ENCODE measurements around the gene SHROOM2.

SHROOM2 gene

DNA sequence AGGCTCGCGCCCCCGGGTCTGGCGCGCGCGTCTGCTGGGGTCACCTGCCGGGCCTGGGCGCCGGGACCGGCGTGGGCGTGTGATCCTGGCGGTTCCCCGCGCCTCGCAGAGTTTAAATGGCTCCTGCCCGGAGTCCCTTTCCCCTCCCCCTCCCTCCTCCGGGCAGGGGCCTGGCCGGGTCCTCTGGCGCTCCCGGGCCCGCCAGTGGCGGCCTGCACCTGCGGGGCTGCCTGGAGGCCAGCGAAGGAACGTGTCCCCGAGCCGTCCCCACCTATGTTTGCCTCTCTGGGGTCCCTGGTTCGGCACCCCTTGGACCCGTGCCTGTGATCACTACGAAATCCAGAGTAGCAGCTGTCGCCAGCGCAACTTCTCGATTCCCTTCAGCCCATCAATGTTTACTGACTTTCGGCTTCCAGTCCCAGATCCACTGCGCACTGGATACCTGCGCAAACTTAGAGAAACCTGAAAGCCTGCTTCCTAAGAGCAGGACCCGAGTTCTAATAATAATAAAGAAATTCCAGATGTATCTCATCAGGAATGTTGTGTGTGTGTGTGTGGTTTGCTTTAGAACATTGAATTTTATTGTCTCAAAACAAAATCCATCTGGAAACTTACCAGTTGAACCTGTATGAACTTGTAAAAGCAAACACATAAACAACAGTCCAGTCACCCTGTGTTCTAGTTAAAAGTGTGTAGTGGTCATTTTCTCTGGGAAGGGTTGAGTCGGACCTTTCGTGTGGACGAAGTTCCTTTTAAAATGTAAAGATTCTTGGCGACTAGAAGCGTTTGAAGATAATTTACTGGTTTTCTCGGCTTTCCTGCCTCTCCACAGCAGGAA, 788 bp downstream of the SHROOM2 start:
- Histone ChIP-seq H3K27me3 (ENCODE audit: insufficient read depth, poor library complexity, severe bottlenecking) (peaks cover 21% of the 10 kb centered on the region), H3K27ac (replicated peaks) (no peak overlapping the region), H3K4me3 (replicated peaks; ENCODE audit: insufficient read depth, low read length) (no peak overlapping the region)
- no peak for DNase-seq (ENCODE audit: low read depth in 1 of 2, low spot score in 1 of 2)
- TF ChIP-seq SPI1 (IDR thresholded peaks at IDR 0.05; ENCODE audit: borderline replicate concordance, low read depth) (no peak), GABPA (IDR thresholded peaks at IDR 0.05; ENCODE audit: low read depth) (no peak), POLR2AphosphoS5 (IDR thresholded peaks at IDR 0.05; ENCODE audit: low read depth) (no peak)
- TF ChIP-seq, protein P1, sequence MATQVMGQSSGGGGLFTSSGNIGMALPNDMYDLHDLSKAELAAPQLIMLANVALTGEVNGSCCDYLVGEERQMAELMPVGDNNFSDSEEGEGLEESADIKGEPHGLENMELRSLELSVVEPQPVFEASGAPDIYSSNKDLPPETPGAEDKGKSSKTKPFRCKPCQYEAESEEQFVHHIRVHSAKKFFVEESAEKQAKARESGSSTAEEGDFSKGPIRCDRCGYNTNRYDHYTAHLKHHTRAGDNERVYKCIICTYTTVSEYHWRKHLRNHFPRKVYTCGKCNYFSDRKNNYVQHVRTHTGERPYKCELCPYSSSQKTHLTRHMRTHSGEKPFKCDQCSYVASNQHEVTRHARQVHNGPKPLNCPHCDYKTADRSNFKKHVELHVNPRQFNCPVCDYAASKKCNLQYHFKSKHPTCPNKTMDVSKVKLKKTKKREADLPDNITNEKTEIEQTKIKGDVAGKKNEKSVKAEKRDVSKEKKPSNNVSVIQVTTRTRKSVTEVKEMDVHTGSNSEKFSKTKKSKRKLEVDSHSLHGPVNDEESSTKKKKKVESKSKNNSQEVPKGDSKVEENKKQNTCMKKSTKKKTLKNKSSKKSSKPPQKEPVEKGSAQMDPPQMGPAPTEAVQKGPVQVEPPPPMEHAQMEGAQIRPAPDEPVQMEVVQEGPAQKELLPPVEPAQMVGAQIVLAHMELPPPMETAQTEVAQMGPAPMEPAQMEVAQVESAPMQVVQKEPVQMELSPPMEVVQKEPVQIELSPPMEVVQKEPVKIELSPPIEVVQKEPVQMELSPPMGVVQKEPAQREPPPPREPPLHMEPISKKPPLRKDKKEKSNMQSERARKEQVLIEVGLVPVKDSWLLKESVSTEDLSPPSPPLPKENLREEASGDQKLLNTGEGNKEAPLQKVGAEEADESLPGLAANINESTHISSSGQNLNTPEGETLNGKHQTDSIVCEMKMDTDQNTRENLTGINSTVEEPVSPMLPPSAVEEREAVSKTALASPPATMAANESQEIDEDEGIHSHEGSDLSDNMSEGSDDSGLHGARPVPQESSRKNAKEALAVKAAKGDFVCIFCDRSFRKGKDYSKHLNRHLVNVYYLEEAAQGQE (IDR thresholded peaks at IDR 0.05; ENCODE audit: insufficient replicate concordance, low read depth) = no peak
- TF ChIP-seq, protein P2, sequence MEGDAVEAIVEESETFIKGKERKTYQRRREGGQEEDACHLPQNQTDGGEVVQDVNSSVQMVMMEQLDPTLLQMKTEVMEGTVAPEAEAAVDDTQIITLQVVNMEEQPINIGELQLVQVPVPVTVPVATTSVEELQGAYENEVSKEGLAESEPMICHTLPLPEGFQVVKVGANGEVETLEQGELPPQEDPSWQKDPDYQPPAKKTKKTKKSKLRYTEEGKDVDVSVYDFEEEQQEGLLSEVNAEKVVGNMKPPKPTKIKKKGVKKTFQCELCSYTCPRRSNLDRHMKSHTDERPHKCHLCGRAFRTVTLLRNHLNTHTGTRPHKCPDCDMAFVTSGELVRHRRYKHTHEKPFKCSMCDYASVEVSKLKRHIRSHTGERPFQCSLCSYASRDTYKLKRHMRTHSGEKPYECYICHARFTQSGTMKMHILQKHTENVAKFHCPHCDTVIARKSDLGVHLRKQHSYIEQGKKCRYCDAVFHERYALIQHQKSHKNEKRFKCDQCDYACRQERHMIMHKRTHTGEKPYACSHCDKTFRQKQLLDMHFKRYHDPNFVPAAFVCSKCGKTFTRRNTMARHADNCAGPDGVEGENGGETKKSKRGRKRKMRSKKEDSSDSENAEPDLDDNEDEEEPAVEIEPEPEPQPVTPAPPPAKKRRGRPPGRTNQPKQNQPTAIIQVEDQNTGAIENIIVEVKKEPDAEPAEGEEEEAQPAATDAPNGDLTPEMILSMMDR (IDR thresholded peaks at IDR 0.05; ENCODE audit: insufficient read depth, low read length) = no peak

DNA sequence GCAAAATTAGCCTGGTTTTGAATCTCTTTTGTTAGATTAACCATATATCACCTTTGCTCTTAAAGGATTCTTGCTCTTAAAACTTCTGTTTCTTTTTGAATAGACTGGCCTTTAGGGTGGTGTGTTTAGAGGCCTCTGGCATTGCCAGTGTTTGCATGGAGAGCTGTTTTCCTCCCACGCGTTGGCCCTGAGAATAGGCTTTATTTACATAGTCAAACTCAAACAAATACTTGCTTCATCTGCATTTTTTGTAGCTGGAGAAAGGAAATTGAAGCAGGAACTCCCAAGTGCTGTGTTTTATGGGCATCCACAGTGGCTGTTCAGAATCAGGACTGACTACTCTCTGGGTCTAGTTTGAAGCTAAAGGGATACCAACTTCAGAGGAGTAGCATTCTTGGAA, 2.7 kb downstream of the SHROOM2 start:
- TF ChIP-seq, protein P2 (IDR thresholded peaks at IDR 0.05; ENCODE audit: insufficient read depth, low read length) = no peak
- TF ChIP-seq SPI1 (IDR thresholded peaks at IDR 0.05; ENCODE audit: borderline replicate concordance, low read depth) (no peak), POLR2AphosphoS5 (IDR thresholded peaks at IDR 0.05; ENCODE audit: low read depth) (no peak), GABPA (IDR thresholded peaks at IDR 0.05; ENCODE audit: low read depth) (no peak)
- TF ChIP-seq, protein P1 (IDR thresholded peaks at IDR 0.05; ENCODE audit: insufficient replicate concordance, low read depth) = no peak
- H3K27me3 ChIP-seq (ENCODE audit: insufficient read depth, poor library complexity, severe bottlenecking) = peaks cover 21% of the 10 kb centered on the region
- DNase-seq (ENCODE audit: low read depth in 1 of 2, low spot score in 1 of 2) = no peak
- no peak overlapping the region for H3K4me3 ChIP-seq (replicated peaks; ENCODE audit: insufficient read depth, low read length)
- no peak overlapping the region for H3K27ac ChIP-seq (replicated peaks)

DNA sequence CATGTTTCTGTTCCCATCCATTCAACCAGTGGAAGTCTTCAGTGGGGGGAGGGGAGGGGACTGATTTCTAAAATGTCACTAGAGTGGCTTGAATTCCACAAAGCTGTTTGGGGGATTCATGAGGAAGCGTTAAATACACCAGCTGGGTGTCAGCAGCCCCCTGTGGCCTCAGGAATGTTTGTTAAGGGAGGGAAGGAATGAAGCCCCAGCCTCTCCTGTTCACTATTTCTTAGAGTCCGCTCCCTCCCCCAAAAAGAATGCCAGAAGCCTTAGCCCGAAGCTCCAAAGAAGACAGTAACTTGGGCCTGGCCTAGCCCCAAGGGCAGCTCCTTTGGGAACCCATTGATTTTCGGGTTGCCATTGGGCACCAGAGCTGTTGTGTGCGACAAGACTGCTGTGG, 3.3 kb downstream of the SHROOM2 start:
- H3K4me3 ChIP-seq (replicated peaks; ENCODE audit: insufficient read depth, low read length) = no peak overlapping the region

More for the DNA sequence above, 3.3 kb downstream of the SHROOM2 start:
- TF ChIP-seq, protein P2 (IDR thresholded peaks at IDR 0.05; ENCODE audit: insufficient read depth, low read length) = no peak
- TF ChIP-seq GABPA (IDR thresholded peaks at IDR 0.05; ENCODE audit: low read depth) (no peak), SPI1 (IDR thresholded peaks at IDR 0.05; ENCODE audit: borderline replicate concordance, low read depth) (no peak), POLR2AphosphoS5 (IDR thresholded peaks at IDR 0.05; ENCODE audit: low read depth) (no peak)
- TF ChIP-seq, protein P1 (IDR thresholded peaks at IDR 0.05; ENCODE audit: insufficient replicate concordance, low read depth) = no peak
- DNase-seq (ENCODE audit: low read depth in 1 of 2, low spot score in 1 of 2) = no peak
- Histone ChIP-seq H3K27ac (replicated peaks) (no peak overlapping the region), H3K27me3 (ENCODE audit: insufficient read depth, poor library complexity, severe bottlenecking) (peaks cover 21% of the 10 kb centered on the region)

Data from HL-60 (cell line).